Pons (tissue), 1 donor: Measurements from ENCODE around the gene PRAMEF2.
"Not testable (repeated sequence)": the region's sequence is repeated elsewhere in the genome, so short reads cannot be mapped to it uniquely, and the experiment has no call there.

ENCODE experiments used
- DNase-seq: peaks from one replicate; pipeline ENCODE4 v3.0.0-alpha.2; 2016; ENCODE audit warnings: low spot score

The PRAMEF2 gene, protein sequence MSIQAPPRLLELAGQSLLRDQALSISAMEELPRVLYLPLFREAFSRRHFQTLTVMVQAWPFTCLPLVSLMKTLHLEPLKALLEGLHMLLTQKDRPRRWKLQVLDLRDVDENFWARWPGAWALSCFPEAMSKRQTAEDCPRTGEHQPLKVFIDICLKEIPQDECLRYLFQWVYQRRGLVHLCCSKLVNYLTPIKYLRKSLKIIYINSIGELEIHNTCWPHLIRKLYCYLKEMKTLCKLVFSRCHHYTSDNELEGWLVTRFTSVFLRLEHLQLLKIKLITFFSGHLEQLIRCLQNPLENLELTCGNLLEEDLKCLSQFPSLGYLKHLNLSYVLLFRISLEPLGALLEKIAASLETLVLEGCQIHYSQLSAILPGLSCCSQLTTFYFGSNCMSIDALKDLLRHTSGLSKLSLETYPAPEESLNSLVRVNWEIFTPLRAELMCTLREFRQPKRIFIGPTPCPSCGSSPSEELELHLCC

DNA sequence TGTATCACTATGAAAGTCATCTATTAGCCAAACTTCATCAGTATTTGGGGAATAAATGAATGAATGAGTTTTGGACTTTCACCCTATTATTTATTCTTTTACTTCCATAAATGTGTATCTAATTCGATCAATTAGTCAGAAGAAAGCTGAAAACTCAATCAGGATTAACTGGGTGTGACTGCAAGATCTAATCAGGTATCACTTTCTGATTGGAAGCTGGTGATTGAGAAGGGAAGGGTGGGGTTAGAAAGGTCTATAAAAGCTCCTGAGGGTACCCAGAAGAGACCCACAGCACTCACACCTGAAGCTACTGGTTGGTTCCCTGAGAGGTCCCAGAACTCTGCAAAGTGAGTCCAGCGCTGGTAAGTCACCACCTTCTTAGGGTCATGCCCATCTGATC lies at the start of gene PRAMEF2:
PRAMEF2 (plus strand) TSS at position 301 of the 400 bp plus-strand sequence. CDS start 1,924 bp downstream, outside the sequence.
- not testable (repeated sequence) for DNase-seq

DNA sequence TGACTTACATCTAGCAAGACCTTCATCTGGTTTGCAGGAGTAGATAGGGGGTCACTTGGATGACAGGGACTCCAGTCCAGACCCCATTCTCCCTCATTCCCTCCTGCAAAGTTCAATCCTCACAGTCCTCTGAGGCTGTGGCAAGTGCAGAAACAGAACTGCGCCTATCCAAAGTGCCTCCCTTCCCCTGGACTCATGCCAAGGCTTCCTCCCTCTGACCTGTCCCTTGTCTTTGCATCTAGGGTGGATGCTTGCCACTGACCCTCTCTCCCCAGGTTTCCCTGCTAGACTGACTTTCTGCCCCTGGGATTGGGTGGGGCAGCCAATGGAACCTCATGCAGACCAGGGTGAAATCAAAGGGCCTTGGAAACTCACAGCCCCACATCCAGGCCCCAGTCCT lies 47.0 kb upstream of the PRAMEF2 start:
- no peak for DNase-seq

GRCh38 chr1:12810691-12811408 lies 46.0 kb upstream of the PRAMEF2 start:
- DNase-seq = no peak

- DNase-seq = no peak
Observed at GRCh38 chr1:12811409-12811784, 45.5 kb upstream of the PRAMEF2 start.

DNA sequence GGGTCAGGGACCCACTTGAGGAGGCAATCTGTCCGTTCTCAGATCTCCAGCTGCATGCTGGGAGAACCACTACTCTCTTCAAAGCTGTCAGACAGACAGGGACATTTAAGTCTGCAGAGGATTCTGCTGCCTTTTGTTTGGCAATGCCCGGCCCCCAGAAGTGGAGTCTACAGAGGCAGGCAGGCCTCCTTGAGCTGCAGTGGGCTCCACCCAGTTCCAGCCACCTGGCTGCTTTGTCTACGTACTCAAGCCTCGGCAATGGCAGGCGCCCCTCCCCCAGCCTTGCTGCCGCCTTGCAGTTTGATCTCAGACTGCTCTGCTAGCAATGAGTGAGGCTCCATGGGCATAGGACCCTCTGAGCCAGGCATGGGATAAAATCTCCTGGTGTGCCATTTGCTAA lies 37.8 kb upstream of the PRAMEF2 start:
- DNase-seq = not testable (repeated sequence)

GRCh38 chr1:12831310-12831709 lies 25.6 kb upstream of the PRAMEF2 start, which contains the start of gene PRAMEF11:
Gene PRAMEF11, minus strand, starts transcription at chr1:12831410. Its CDS starts 2,621 bp downstream, at chr1:12828789.
- DNase-seq = not testable (repeated sequence)

- not testable (repeated sequence) for DNase-seq
Observed at GRCh38 chr1:12833251-12833650, 23.6 kb upstream of the PRAMEF2 start.

DNA sequence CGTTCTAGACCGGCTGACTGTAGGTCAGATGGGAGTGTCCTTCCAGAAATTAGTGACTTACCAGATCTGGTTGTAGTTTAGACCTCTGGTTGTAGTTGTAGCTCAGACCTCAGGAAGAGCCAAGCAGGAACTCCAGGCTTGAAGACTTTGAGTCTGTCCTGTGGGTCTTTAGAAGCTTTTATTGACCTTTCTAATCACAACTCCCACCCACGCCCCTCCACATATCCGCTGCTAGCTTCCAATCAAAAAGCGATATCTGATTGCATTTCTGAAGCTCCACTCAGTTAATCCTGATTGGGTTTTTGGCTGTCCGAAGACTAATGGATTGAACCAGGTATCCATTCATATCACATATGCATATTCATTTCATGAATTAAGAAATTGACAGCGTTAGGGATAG lies 8.3 kb upstream of the PRAMEF2 start, which contains the start of gene HNRNPCL1:
HNRNPCL1 (minus strand) TSS at position 101 of the 400 bp plus-strand sequence. CDS start 431 bp downstream, outside the sequence.
- DNase-seq = not testable (repeated sequence)

DNA sequence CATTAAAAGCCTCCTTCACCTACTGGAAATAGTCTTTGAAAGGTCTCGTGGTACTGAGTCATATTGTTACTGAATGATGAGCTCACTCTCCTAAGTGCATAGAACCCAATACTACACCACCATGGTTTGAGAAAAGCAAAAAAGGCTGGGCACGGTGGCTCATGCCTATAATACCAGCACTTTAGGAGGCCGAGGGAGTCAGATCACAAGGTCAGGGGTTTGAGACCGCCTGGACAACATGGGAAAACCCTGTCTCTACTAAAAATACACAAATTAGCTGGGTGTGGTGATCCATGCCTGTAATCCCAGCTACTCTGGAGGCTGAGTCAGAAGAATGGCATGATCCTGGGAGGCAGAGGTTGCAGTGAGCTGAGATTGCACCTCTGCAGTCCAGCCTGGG lies 5.1 kb upstream of the PRAMEF2 start:
- DNase-seq = no peak

DNA sequence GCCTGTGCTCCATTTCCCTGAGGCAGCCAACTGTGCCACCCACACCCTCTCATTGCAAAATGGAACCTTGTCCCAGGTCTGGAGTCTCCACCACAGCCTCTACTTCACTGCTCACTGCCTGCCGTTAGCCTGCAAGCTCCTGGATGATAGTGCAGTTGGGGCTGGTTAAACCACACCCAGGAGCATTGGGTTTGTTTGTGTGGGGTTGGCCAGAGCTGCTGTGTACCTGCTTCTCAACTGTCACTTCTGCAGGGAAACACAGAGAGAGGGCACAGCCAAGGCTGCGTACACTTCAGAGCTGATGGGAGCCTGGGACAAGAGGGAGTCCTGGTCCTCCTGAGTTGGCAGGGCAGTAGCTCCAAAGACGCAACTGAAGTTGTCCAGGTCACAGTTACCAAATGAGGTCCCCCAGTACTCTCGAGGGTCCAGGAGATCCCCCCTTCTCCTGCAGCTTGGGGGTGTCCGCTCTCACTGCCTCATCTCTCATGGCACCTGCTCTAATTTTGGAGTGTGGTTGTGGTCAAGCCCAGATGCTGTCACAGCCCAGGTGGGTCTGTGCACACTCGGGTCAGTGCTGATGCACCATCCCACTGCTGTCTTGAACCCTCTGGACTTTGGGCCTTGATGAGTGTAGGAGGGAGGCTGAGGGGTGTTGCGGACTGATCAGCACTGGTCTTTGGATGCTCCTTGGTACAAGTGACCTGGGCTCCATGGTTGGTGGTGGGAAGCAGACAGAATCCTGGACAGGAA lies 6.4 kb downstream of the PRAMEF2 start:
- DNase-seq = not testable (repeated sequence)

GRCh38 chr1:12878453-12878852 lies 21.6 kb downstream of the PRAMEF2 start:
- not testable (repeated sequence) for DNase-seq

DNA sequence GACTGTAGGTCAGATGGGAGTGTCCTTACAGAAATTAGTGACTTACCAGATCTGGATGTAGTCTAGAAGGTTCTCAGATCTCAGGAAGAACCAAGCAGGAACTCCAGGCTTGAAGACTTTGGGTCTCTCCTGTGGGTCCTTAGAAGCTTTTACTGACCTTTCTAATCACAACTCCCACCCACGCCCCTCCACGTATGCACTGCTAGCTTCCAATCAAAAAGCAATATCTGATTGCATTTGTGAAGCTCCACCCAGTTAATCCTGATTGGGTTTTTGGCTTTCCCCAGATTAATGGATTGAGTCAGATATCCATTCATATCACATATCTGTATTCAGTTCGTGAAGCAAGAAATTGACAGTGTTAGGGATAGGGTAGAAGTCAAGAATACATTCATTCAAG lies 29.2 kb downstream of the PRAMEF2 start, which contains the start of gene PRAMEF4:
PRAMEF4 (minus strand) TSS at position 101 of the 400 bp plus-strand sequence. CDS start 2,807 bp downstream, outside the sequence.
- DNase-seq = not testable (repeated sequence)

GRCh38 chr1:12898170-12898569 lies 41.3 kb downstream of the PRAMEF2 start, which contains the start of gene PRAMEF10:
Gene PRAMEF10, minus strand, starts transcription at chr1:12898270. Its CDS starts 2,423 bp downstream, at chr1:12895847.
- not testable (repeated sequence) for DNase-seq

GRCh38 chr1:12899186-12899585 lies 42.3 kb downstream of the PRAMEF2 start:
- not testable (repeated sequence) for DNase-seq

GRCh38 chr1:12903793-12904572 lies 47.1 kb downstream of the PRAMEF2 start:
- DNase-seq = not testable (repeated sequence)
